Mesothelial cell of epicardium (in vitro differentiated cells): ENCODE results near the gene DEFB131A. TPM values are rescaled to one million over a fixed set of nuclear protein-coding genes. Genes with fewer than 3 reads are reported as not detected.
"Not testable (repeated sequence)": the region's sequence is repeated elsewhere in the genome, so short reads cannot be mapped to it uniquely, and the experiment has no call there.

Experiments
- DNase-seq, 2 experiments: peaks; one replicate each; pipeline ENCODE4 v3.0.0; 2021; ENCODE audit warnings: low spot score in 2 of 2; ENCODE audit not compliant: unreplicated experiment in 2 of 2
- H3K27ac Mint-ChIP-seq: 2 replicates; pipeline ENCODE4 v1.8.0; 2021; ENCODE audit warnings: mixed read lengths
- H3K27me3 Mint-ChIP-seq: 2 replicates; pipeline ENCODE4 v1.8.0; 2021; ENCODE audit warnings: low read depth, mixed read lengths
- H3K36me3 Mint-ChIP-seq: 2 replicates; pipeline ENCODE4 v1.8.0; 2021; ENCODE audit warnings: mixed read lengths
- H3K4me1 Mint-ChIP-seq: 2 replicates; pipeline ENCODE4 v1.8.0; 2021; ENCODE audit warnings: mixed read lengths
- H3K4me3 Mint-ChIP-seq: 2 replicates; pipeline ENCODE4 v1.8.0; 2021; ENCODE audit warnings: mild to moderate bottlenecking, moderate library complexity, mixed read lengths
- H3K9me3 Mint-ChIP-seq: 2 replicates; pipeline ENCODE4 v1.8.0; 2021; ENCODE audit warnings: mixed read lengths
- total RNA-seq: library from RNA; stranded (reverse); gene quantifications from 3 replicates; pipeline ENCODE4 v1.2.1, GENCODE V29; 2021
- TF ChIP-seq, protein P1 (sequence below): fragments of 200-600 bp; sonication (generic); IDR thresholded peaks from one replicate; pipeline ENCODE4 v1.5.0; 2021; ENCODE audit warnings: antibody characterized with exemption; ENCODE audit not compliant: unreplicated experiment

DEFB131A gene
- total RNA-seq, 1 donor from 2014 or later, result not detected

- H3K4me1 Mint-ChIP-seq, H3K36me3 Mint-ChIP-seq, H3K27ac Mint-ChIP-seq, H3K27me3 Mint-ChIP-seq, DNase-seq, H3K4me3 Mint-ChIP-seq: not testable (repeated sequence)
- peaks cover 17% of the 10 kb centered on the region for H3K9me3 Mint-ChIP-seq
These were observed 35.3 kb downstream of the DEFB131A start for GRCh38 chr4:9479466-9479865.

- peaks cover 17% of the 10 kb centered on the region for H3K9me3 Mint-ChIP-seq
- H3K27me3 Mint-ChIP-seq, DNase-seq, H3K4me3 Mint-ChIP-seq, H3K4me1 Mint-ChIP-seq, H3K36me3 Mint-ChIP-seq, H3K27ac Mint-ChIP-seq: not testable (repeated sequence)
These were observed 35.9 kb downstream of the DEFB131A start for GRCh38 chr4:9480066-9480465.

DNA sequence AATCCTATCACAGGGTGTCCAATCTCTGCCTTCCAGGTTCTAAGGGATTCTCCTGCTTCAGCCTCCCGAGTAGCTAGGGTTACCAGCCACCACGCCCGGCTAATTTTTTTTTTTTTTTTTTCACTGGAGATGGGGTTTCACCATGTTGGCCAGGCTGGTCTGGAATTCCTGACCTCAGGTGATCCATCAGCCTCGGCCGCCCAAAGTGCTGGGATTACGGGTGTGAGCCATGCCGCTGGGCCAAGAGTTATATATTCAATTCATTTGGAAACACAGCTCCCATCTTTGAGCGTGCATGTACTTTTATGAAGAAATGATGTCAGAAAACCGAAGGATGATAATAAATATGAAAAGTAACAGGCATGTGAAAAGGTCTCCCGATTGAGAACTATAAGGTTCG, 38.7 kb downstream of the DEFB131A start:
- H3K4me1 Mint-ChIP-seq, H3K4me3 Mint-ChIP-seq, H3K27ac Mint-ChIP-seq, H3K36me3 Mint-ChIP-seq, H3K27me3 Mint-ChIP-seq, DNase-seq: not testable (repeated sequence)
- peaks cover 15% of the 10 kb centered on the region for H3K9me3 Mint-ChIP-seq

GRCh38 chr4:9483682-9484081, 39.5 kb downstream of the DEFB131A start:
- H3K27me3 Mint-ChIP-seq, H3K36me3 Mint-ChIP-seq, H3K4me3 Mint-ChIP-seq, H3K4me1 Mint-ChIP-seq, DNase-seq, H3K27ac Mint-ChIP-seq: not testable (repeated sequence)
- H3K9me3 Mint-ChIP-seq, result peaks cover 15% of the 10 kb centered on the region

- H3K4me3 Mint-ChIP-seq, DNase-seq, H3K36me3 Mint-ChIP-seq, H3K27ac Mint-ChIP-seq, H3K4me1 Mint-ChIP-seq: not testable (repeated sequence)
- Mint-ChIP-seq H3K27me3 (peaks cover 16% of the 10 kb centered on the region), H3K9me3 (peaks cover 15% of the 10 kb centered on the region)
These were observed 42.7 kb downstream of the DEFB131A start for GRCh38 chr4:9486880-9487279.

DNA sequence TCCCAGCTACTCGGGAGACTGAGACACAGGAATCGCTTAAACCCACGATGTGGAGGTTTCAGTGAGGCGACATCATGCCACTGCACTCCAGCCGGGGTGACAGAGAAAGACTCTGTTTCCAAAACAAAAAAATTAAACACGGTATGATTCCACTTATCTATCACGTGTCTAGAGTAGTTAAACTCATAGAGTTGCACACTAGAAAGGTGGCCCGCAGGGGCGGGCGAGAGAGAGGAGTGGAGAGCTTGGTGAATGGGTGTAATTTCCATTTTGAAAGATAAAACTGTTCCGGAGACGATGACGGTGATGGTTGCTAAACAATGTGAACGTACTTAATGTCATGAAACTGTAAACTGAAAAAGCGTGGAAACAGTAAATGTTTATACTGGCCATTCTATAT, 44.6 kb downstream of the DEFB131A start:
- peaks cover 23% of the 10 kb centered on the region for H3K27me3 Mint-ChIP-seq
- not testable (repeated sequence) for H3K4me1 Mint-ChIP-seq, H3K36me3 Mint-ChIP-seq, H3K4me3 Mint-ChIP-seq, H3K9me3 Mint-ChIP-seq, DNase-seq, H3K27ac Mint-ChIP-seq

DNA sequence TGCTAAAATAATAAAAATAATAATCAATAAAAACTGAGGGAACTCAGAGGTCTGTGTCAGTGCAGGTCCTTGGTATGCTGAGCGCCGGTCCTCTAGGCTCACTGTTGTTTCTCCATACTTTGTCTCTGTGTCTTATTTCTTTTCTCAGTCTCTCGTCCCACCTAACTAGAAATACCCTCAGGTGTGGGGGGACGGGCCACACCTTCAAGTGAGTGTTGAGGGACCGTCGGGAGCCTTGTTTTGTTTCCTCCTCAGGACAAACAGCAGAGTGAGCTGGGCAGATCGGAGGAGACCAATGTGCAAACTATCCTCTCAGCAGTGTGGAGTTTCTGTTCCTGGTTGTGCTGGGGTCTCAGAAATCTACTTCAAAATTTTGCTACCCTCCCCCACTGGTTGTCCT, 46.3 kb downstream of the DEFB131A start:
- H3K9me3 Mint-ChIP-seq, H3K36me3 Mint-ChIP-seq, H3K4me3 Mint-ChIP-seq, H3K4me1 Mint-ChIP-seq, H3K27ac Mint-ChIP-seq, DNase-seq: not testable (repeated sequence)
- peaks cover 37% of the 10 kb centered on the region for H3K27me3 Mint-ChIP-seq

GRCh38 chr4:9490986-9491385, 46.8 kb downstream of the DEFB131A start:
- H3K36me3 Mint-ChIP-seq, DNase-seq, H3K4me1 Mint-ChIP-seq, H3K27ac Mint-ChIP-seq, H3K4me3 Mint-ChIP-seq, H3K9me3 Mint-ChIP-seq: not testable (repeated sequence)
- peaks cover 42% of the 10 kb centered on the region for H3K27me3 Mint-ChIP-seq

GRCh38 chr4:9493589-9493988, 49.4 kb downstream of the DEFB131A start:
- not testable (repeated sequence) for H3K4me1 Mint-ChIP-seq, H3K36me3 Mint-ChIP-seq, H3K4me3 Mint-ChIP-seq, DNase-seq, H3K27ac Mint-ChIP-seq, H3K9me3 Mint-ChIP-seq
- peaks cover 65% of the 10 kb centered on the region for H3K27me3 Mint-ChIP-seq

DNA sequence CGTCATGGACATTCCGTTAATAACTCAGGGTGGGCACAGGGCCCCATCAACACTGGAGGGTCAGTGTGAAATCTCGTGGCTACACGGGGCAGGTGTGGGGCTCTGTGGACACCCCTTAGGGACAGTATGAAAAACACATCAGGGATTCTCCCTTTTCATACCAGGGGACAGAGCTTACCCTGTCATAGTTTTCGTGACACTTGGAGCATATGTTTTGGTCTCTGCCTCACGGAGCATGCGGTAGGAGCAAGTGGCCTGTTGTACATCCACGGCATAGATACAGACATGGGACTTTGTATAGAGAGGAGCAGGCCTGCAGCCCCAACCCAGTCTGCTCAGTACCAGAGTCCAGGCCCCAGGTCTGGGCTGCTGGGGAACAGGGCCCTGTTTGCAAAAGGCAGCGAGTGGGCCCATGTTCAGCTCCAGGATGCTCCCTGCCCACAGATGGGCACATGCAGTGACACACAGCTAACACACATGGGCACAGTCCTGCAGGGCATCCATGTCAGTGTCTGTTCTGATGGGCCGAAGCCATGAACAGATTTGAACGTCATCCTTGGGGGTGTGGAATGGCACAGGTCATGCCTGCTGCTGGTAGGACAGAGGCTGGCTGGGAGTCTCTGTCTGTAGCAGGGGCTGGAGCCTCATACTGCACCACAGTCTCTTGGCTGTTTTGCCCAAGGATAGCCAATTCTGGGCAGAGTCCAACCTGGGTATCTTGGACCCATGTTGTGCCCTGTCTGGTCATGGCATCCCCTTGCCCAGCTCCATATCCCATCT, 50.2 kb downstream of the DEFB131A start:
- not testable (repeated sequence) for H3K4me1 Mint-ChIP-seq, H3K4me3 Mint-ChIP-seq, H3K36me3 Mint-ChIP-seq, DNase-seq, H3K27ac Mint-ChIP-seq, H3K9me3 Mint-ChIP-seq
- H3K27me3 Mint-ChIP-seq, result peaks cover 68% of the 10 kb centered on the region

- H3K27me3 Mint-ChIP-seq, result peaks cover 74% of the 10 kb centered on the region
- not testable (repeated sequence) for H3K36me3 Mint-ChIP-seq, H3K9me3 Mint-ChIP-seq, H3K4me1 Mint-ChIP-seq, H3K4me3 Mint-ChIP-seq, H3K27ac Mint-ChIP-seq
- TF ChIP-seq, protein P1, sequence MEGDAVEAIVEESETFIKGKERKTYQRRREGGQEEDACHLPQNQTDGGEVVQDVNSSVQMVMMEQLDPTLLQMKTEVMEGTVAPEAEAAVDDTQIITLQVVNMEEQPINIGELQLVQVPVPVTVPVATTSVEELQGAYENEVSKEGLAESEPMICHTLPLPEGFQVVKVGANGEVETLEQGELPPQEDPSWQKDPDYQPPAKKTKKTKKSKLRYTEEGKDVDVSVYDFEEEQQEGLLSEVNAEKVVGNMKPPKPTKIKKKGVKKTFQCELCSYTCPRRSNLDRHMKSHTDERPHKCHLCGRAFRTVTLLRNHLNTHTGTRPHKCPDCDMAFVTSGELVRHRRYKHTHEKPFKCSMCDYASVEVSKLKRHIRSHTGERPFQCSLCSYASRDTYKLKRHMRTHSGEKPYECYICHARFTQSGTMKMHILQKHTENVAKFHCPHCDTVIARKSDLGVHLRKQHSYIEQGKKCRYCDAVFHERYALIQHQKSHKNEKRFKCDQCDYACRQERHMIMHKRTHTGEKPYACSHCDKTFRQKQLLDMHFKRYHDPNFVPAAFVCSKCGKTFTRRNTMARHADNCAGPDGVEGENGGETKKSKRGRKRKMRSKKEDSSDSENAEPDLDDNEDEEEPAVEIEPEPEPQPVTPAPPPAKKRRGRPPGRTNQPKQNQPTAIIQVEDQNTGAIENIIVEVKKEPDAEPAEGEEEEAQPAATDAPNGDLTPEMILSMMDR, result peak; percentile 38
- DNase-seq, result peak; percentile 38 to 73
These were observed 51.2 kb downstream of the DEFB131A start for GRCh38 chr4:9495443-9495842.

DNA sequence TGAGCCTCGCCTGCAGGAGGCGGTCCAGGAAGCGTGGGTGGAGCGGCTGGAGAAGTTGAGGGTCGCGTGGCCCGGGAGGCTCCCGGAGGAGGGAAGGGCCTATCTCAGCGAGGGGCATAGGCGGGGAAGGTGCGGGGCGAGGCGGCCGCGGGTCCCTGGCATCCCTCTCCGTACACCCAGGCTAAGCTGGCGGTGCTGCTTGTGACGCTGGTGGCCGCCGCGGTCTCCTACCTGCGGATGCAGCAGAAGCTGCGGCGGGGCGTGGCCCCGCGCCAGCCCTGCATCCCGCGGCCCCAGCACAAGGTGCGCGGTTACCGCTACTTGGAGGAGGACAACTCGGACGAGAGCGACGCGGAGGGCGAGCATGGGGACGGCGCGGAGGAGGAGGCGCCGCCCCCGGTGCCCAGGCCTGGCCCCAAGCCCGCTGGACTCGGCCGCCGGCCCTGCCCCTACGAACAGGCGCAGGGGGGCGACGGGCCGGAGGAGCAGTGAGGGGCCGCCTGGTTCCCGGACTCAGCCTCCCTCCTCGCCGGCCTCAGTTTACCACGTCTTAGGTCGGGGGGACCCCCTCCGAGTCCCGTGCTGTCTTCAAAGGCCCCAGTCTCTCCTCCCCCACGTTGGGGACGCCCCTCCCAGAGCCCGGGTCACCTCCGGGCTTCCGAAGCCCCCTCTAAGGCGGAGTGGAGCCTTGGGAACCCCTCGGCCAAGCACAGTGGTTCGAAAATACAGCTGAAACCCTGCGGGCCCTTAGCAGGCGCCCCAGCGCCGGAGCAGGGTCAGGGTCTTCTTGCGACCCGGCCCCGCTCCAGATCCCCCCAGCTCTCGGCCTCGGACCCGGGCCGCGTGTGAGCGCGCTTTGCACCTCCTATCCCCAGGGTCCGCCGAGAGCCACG, 53.6 kb downstream of the DEFB131A start:
- Mint-ChIP-seq H3K27me3 (peaks cover 68% of the 10 kb centered on the region), H3K4me3 (peak overlapping the region; percentile 24)
- H3K4me1 Mint-ChIP-seq, H3K27ac Mint-ChIP-seq, H3K9me3 Mint-ChIP-seq, H3K36me3 Mint-ChIP-seq, DNase-seq: not testable (repeated sequence)

- Mint-ChIP-seq H3K4me3 (peak overlapping the region; percentile 24), H3K27me3 (peaks cover 66% of the 10 kb centered on the region)
- H3K9me3 Mint-ChIP-seq, H3K27ac Mint-ChIP-seq, DNase-seq, H3K36me3 Mint-ChIP-seq, H3K4me1 Mint-ChIP-seq: not testable (repeated sequence)
These were observed 54.3 kb downstream of the DEFB131A start for GRCh38 chr4:9498468-9499040.
